HepG2 (cell line): Measurements from ENCODE around the gene GDF9. TPM values are rescaled to one million over a fixed set of nuclear protein-coding genes. Genes with fewer than 3 reads are reported as not detected.
A peak's percentile ranks its signal among the peaks of the same experiment; 100 is the strongest.

ENCODE experiments used
- ARID5B ChIP-seq: IDR thresholded peaks from 2 replicates; pipeline ENCODE4 v1.4.0; 2020; ENCODE audit warnings: mild to moderate bottlenecking, missing genetic modification reagents
- ATF2 ChIP-seq: sonication (generic); formaldehyde crosslinking; IDR thresholded peaks from 2 replicates; pipeline ENCODE4 v1.4.0; 2020; ENCODE audit warnings: missing genetic modification reagents
- FOSL1 ChIP-seq: sonication (generic); formaldehyde crosslinking; IDR thresholded peaks from 2 replicates; pipeline ENCODE4 v1.9.0; 2021; ENCODE audit warnings: missing genetic modification reagents, borderline replicate concordance
- GATAD2A ChIP-seq: IDR thresholded peaks from 2 replicates; pipeline ENCODE4 v1.6.1; 2016
- GFI1 ChIP-seq: sonication (generic); formaldehyde crosslinking; IDR thresholded peaks from 2 replicates; pipeline ENCODE4 v1.5.0; 2020; ENCODE audit warnings: missing genetic modification reagents, mild to moderate bottlenecking, borderline replicate concordance
- MED1 ChIP-seq: sonication (generic); formaldehyde crosslinking; IDR thresholded peaks from 2 replicates; pipeline ENCODE4 v1.4.0; 2020; ENCODE audit warnings: missing genetic modification reagents
- NFE2L2 ChIP-seq: fragments of 150-350 bp; IDR thresholded peaks from 2 replicates; pipeline ENCODE4 v1.6.1; 2014; ENCODE audit warnings: low read length
- NRL ChIP-seq: sonication (generic); formaldehyde crosslinking; IDR thresholded peaks from 2 replicates; pipeline ENCODE4 v1.5.0; 2020; ENCODE audit warnings: missing genetic modification reagents, mild to moderate bottlenecking, moderate library complexity, borderline replicate concordance
- RFX5 ChIP-seq: IDR thresholded peaks from 2 replicates; pipeline ENCODE4 v1.6.1; 2011; ENCODE audit warnings: low read depth, low read length, improper control_type of control experiment
- SOX13 ChIP-seq, 3 experiments: fragments of 450-650 bp in 1 of 3; sonication (generic) in 1 of 3; formaldehyde crosslinking in 1 of 3; IDR thresholded peaks in 2 of 3; conservative IDR thresholded peaks in 1 of 3; 2 replicates each; pipeline versions ENCODE4 v1.5.0 to v1.6.1; 2016 to 2020; ENCODE audit warnings: antibody characterized with exemption in 1 of 3, mild to moderate bottlenecking in 1 of 3, missing compliant biosample characterization in 1 of 3, missing genetic modification reagents in 1 of 3, moderate library complexity in 1 of 3
- SOX6 ChIP-seq, 2 experiments: fragments of 450-650 bp in 1 of 2; sonication (generic) in 1 of 2; formaldehyde crosslinking in 1 of 2; IDR thresholded peaks; 2 replicates each; pipeline versions ENCODE4 v1.4.0 to v1.6.1; 2017 to 2020; ENCODE audit warnings: antibody characterized with exemption in 1 of 2, mild to moderate bottlenecking in 1 of 2, missing genetic modification reagents in 1 of 2
- TBX2 ChIP-seq: sonication (generic); formaldehyde crosslinking; IDR thresholded peaks from 2 replicates; pipeline ENCODE4 v1.5.0; 2020; ENCODE audit warnings: missing genetic modification reagents, mild to moderate bottlenecking, borderline replicate concordance
- TCF7 ChIP-seq: sonication (generic); IDR thresholded peaks from 2 replicates; pipeline ENCODE4 v1.6.1; 2016; ENCODE audit warnings: antibody characterized with exemption, low read depth
- WIZ ChIP-seq: sonication (generic); formaldehyde crosslinking; IDR thresholded peaks from 2 replicates; pipeline ENCODE4 v1.5.1; 2020; ENCODE audit warnings: mild to moderate bottlenecking, missing genetic modification reagents
- XBP1 ChIP-seq: sonication (generic); formaldehyde crosslinking; IDR thresholded peaks from 2 replicates; pipeline ENCODE4 v1.5.0; 2020; ENCODE audit warnings: missing genetic modification reagents
- ZNF251 ChIP-seq: sonication (generic); formaldehyde crosslinking; IDR thresholded peaks from 2 replicates; pipeline ENCODE4 v1.9.0; 2021; ENCODE audit warnings: mild to moderate bottlenecking, missing genetic modification reagents
- ZNF556 ChIP-seq: sonication (generic); formaldehyde crosslinking; IDR thresholded peaks from 2 replicates; pipeline ENCODE4 v1.4.0; 2020; ENCODE audit warnings: mild to moderate bottlenecking, missing genetic modification reagents, borderline replicate concordance
- ZNF567 ChIP-seq: sonication (generic); formaldehyde crosslinking; IDR thresholded peaks from 2 replicates; pipeline ENCODE4 v1.8.1; 2023; ENCODE audit warnings: mild to moderate bottlenecking, missing genetic modification reagents, borderline replicate concordance
- ZNF839 ChIP-seq: sonication (generic); formaldehyde crosslinking; IDR thresholded peaks from 2 replicates; pipeline ENCODE4 v1.4.0; 2020; ENCODE audit warnings: missing genetic modification reagents, mild to moderate bottlenecking, borderline replicate concordance
- polyA plus RNA-seq, 8 experiments: library from polyadenylated mRNA; depleted of rRNA in 3 of 8; stranded (reverse) in 7 of 8; unstranded in 1 of 8; fragments of >200 nt; fragmentation: Illumina TruSeq in 4 of 8; extraction: Trizol in 4 of 8; gene quantifications; 2 replicates each; pipeline versions ENCODE4 v1.2.1 to v1.2.3, GENCODE V29; 2011 to 2016; ENCODE audit warnings: low read depth in 4 of 8, missing spikeins in 1 of 8, mixed read lengths in 1 of 8; ENCODE audit not compliant: insufficient read depth in 1 of 8
- total RNA-seq, 5 experiments: library from RNA; depleted of rRNA; stranded (reverse); fragments of >200 nt; fragmentation: Illumina TruSeq; extraction: Trizol; gene quantifications; 2 replicates each; pipeline ENCODE4 v1.2.3, GENCODE V29; 2016; ENCODE audit warnings: low read depth in 1 of 5
- TF ChIP-seq, protein P1 (sequence below): sonication (generic); formaldehyde crosslinking; IDR thresholded peaks from 2 replicates; pipeline ENCODE4 v1.5.0; 2020; ENCODE audit warnings: missing genetic modification reagents, mild to moderate bottlenecking, borderline replicate concordance
- TF ChIP-seq, protein P2 (sequence below): sonication (generic); formaldehyde crosslinking; IDR thresholded peaks from 2 replicates; pipeline ENCODE4 v1.4.0; 2020; ENCODE audit warnings: mild to moderate bottlenecking, missing genetic modification reagents

GDF9 gene
- total and polyA plus RNA-seq, 2 of the 13 experiments (the other 11 are each of a cell fraction or from before 2014, with no cell fraction given) = 0.33 to 0.38 TPM

- TF ChIP-seq, protein P1, sequence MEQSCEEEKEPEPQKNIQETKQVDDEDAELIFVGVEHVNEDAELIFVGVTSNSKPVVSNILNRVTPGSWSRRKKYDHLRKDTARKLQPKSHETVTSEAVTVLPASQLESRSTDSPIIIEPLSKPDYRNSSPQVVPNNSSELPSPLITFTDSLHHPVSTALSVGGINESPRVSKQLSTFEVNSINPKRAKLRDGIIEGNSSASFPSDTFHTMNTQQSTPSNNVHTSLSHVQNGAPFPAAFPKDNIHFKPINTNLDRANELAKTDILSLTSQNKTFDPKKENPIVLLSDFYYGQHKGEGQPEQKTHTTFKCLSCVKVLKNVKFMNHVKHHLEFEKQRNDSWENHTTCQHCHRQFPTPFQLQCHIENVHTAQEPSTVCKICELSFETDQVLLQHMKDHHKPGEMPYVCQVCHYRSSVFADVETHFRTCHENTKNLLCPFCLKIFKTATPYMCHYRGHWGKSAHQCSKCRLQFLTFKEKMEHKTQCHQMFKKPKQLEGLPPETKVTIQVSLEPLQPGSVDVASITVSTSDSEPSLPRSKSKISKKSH = no peak
- TF ChIP-seq WIZ (CRISPR knock-in tag) (no peak), ZNF251 (no peak), XBP1 (no peak), ZNF556 (CRISPR knock-in tag) (no peak), NFE2L2 (no peak), TBX2 (CRISPR knock-in tag) (peak; percentile 40; the same call in 1 of the 2 replicates), FOSL1 (no peak), ATF2 (0 out of 2 replicates have a peak, but pooled peaks have one; percentile 21), GFI1 (CRISPR knock-in tag) (peak; percentile 64; the same call in 1 of the 2 replicates), RFX5 (no peak), TCF7 (peak; percentile 45), SOX6 (IDR thresholded peaks at IDR 0.05) (no peak), SOX6 (CRISPR knock-in tag; IDR thresholded peaks at IDR 0.05) (peak; percentile 84), MED1 (CRISPR knock-in tag) (0 out of 2 replicates have a peak, but pooled peaks have one; percentile 39), ZNF839 (CRISPR knock-in tag) (no peak), ARID5B (peak; percentile 54), NRL (CRISPR knock-in tag) (no peak), GATAD2A (CRISPR knock-in tag) (peak; percentile 60), ZNF567 (CRISPR knock-in tag) (no peak), SOX13 (IDR thresholded peaks at IDR 0.05) (no peak), SOX13 (CRISPR knock-in tag; conservative IDR thresholded peaks at IDR 0.05 in 1 of 2, IDR thresholded peaks at IDR 0.05 in 1 of 2) (peak in 1 of 2 experiments; percentile 88; a peak in 2 of 4 replicates)
- TF ChIP-seq, protein P2, sequence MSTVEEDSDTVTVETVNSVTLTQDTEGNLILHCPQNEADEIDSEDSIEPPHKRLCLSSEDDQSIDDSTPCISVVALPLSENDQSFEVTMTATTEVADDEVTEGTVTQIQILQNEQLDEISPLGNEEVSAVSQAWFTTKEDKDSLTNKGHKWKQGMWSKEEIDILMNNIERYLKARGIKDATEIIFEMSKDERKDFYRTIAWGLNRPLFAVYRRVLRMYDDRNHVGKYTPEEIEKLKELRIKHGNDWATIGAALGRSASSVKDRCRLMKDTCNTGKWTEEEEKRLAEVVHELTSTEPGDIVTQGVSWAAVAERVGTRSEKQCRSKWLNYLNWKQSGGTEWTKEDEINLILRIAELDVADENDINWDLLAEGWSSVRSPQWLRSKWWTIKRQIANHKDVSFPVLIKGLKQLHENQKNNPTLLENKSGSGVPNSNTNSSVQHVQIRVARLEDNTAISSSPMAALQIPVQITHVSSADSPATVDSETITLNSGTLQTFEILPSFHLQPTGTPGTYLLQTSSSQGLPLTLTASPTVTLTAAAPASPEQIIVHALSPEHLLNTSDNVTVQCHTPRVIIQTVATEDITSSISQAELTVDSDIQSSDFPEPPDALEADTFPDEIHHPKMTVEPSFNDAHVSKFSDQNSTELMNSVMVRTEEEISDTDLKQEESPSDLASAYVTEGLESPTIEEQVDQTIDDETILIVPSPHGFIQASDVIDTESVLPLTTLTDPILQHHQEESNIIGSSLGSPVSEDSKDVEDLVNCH (CRISPR knock-in tag) = no peak
Measured at GRCh38 chr5:132849347-132849746, 16.9 kb downstream of the GDF9 start (continued).
